ENCODE measurements around the gene SLC9B2. TPM values are rescaled to one million over a fixed set of nuclear protein-coding genes. Genes with fewer than 3 reads are reported as not detected.
"Not testable (repeated sequence)": the region's sequence is repeated elsewhere in the genome, so short reads cannot be mapped to it uniquely, and the experiment has no call there.

Gene SLC9B2
- total and polyA plus RNA-seq, 8 donors: 6.6 to 10.8 (median 9.0) TPM

DNA sequence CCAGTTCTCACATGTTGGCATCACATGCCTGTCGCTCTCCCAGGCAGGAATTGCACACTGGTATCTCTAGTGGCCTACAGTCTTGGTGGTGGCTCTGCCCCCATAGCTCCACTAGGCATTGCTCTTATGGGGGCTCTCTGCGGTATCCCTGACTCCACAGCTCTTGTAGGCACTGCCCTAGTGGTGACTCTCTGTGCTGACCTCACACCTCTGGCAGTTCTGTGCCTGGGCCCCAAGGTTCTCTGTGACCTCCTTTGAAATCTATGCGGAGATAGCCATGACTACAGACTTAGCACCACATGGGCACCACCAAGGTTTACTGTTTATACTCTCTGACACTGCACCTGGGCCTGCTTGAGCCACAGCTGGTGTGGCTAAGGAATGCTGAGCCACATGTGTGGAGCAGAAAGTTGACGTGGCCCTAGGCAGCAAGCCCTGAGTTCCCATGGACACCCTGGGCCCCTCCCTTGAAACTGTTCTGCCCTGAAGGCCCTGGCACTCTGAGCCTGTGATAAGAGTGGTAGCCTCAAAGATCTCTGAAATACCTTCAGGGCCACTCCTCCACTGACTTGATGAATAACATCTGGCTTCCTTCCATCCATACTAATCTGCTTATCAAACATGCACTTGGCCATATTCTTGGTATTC lies 65.1 kb downstream of the SLC9B2 start:
- TF ChIP-seq, protein P1, sequence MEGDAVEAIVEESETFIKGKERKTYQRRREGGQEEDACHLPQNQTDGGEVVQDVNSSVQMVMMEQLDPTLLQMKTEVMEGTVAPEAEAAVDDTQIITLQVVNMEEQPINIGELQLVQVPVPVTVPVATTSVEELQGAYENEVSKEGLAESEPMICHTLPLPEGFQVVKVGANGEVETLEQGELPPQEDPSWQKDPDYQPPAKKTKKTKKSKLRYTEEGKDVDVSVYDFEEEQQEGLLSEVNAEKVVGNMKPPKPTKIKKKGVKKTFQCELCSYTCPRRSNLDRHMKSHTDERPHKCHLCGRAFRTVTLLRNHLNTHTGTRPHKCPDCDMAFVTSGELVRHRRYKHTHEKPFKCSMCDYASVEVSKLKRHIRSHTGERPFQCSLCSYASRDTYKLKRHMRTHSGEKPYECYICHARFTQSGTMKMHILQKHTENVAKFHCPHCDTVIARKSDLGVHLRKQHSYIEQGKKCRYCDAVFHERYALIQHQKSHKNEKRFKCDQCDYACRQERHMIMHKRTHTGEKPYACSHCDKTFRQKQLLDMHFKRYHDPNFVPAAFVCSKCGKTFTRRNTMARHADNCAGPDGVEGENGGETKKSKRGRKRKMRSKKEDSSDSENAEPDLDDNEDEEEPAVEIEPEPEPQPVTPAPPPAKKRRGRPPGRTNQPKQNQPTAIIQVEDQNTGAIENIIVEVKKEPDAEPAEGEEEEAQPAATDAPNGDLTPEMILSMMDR (IDR thresholded peaks at IDR 0.05): no peak
- H3K9me3 ChIP-seq: no peaks in the 10 kb centered on the region
- peak; percentile 87 for ATAC-seq
- no peak overlapping the region for H3K4me3 ChIP-seq
- intact Hi-C loops (cut with DNase I): loop anchor here in 1 of 2 donors (10.0 kb wide), 1 partner anchor 567 kb away; no protein-coding TSS in a partner anchor
- no peaks in the 10 kb centered on the region for H3K4me1 ChIP-seq
- H3K27me3 ChIP-seq: no peaks in the 10 kb centered on the region
- peak overlapping the region; percentile 2 to 26 for H3K27ac ChIP-seq
- DNase-seq: peak in 2 of 4 donors; percentile 16 to 54
- no peaks in the 10 kb centered on the region for H3K36me3 ChIP-seq

DNA sequence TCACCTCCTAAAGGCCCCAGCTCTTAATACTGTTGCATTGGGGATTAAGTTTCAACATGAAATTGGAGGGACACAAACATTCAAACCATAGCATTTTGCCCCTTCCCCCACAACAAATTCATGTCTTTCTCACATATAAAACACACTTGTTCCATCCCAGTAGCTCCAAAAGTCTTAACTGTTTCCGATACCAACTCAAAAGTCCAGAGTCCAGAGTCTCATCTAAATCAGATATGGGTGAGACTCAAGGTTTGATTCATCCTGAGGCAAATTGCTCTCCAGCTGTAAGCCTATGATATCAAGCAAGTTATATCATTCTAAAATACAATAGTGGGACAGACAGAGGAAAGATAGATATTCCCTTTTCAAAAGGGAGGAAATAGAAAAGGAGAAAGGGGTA lies 65.8 kb downstream of the SLC9B2 start:
- H3K4me1 ChIP-seq: no peaks in the 10 kb centered on the region
- no peak overlapping the region for H3K27ac ChIP-seq
- H3K36me3 ChIP-seq: no peaks in the 10 kb centered on the region
- no peaks in the 10 kb centered on the region for H3K9me3 ChIP-seq
- intact Hi-C loops (cut with DNase I): loop anchor here in 1 of 2 donors (10.0 kb wide), 1 partner anchor 566 kb away; no protein-coding TSS in a partner anchor
- DNase-seq: no peak
- ATAC-seq: no peak
- TF ChIP-seq, protein P1 (IDR thresholded peaks at IDR 0.05): no peak
- H3K4me3 ChIP-seq: no peak overlapping the region
- no peaks in the 10 kb centered on the region for H3K27me3 ChIP-seq

DNA sequence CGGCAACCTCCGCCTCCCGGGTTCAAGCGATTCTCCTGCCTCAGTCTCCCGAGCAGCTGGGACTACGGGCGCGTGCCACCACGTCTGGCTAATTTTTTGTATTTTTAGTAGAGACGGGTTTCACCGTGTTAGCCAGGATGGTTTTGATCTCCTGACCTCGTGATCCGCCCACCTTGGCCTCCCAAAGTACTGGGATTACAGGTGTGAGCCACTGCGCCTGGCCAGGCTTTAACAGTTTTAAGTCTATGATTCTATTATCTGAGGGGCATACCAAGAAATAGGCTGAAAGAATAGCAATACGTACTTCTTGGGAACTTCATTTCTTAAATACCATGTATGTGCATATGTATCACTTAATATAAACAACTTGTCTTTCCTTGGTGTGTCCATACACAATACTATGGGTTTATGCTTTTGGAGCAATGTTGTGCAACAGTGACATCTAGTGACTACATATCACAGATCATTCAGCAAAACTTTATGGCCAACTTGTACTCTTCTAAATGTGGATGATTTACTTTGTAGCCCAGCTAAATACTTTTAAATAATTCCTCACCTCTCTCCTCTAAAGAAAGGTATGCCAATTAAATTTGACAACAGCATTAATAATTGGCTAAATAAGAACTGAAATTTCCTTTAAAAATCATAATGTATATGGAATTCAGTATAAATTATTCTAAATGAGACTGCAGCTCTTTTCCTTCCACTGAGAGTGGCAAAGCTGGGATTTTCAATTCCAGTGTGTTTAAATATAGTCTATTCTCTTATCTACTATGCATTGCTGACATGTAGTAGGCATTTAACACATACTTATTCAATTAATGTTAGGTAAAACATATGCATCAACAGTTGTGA lies 67.5 kb downstream of the SLC9B2 start:
- no peaks in the 10 kb centered on the region for H3K36me3 ChIP-seq
- no peak overlapping the region for H3K27ac ChIP-seq
- no peak overlapping the region for H3K4me3 ChIP-seq
- no peaks in the 10 kb centered on the region for H3K27me3 ChIP-seq
- ATAC-seq (peak; percentile 86), DNase-seq (peak in 2 of 4 donors; percentile 55 to 76)
- H3K4me1 ChIP-seq: no peaks in the 10 kb centered on the region
- TF ChIP-seq, protein P1 (IDR thresholded peaks at IDR 0.05): peak; percentile 57 to 67
- intact Hi-C loops (cut with DNase I): loop anchor here in 1 of 2 donors (10.0 kb wide), 1 partner anchor 384 kb away; no protein-coding TSS in a partner anchor
- H3K9me3 ChIP-seq: no peaks in the 10 kb centered on the region

DNA sequence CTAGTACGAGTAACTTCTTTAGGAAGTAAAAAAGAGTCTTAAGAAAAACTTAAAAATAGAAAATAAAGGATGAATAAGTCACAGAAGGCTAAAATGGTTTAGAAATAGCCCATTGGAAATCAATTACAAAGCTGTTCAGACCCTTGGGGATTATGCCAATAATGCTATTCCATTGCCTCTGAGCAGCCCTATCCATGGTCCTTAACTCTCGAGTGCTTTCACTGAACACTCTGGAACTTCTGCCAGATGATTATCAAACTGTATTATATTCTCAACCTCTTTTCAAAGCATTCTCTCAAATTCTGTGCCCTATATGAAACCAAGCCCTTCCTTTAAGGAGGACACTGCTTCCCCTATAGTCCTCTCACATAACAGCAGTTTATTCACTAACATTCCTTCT lies 74.0 kb downstream of the SLC9B2 start:
- Histone ChIP-seq H3K27me3 (no peaks in the 10 kb centered on the region), H3K9me3 (no peaks in the 10 kb centered on the region), H3K36me3 (no peaks in the 10 kb centered on the region), H3K4me3 (no peak overlapping the region), H3K27ac (no peak overlapping the region), H3K4me1 (no peaks in the 10 kb centered on the region)
- intact Hi-C loops (cut with DNase I): loop anchor here in 1 of 2 donors (10.0 kb wide), 1 partner anchor 378 kb away; no protein-coding TSS in a partner anchor
- ATAC-seq: no peak
- peak in 1 of 4 donors; percentile 30 for DNase-seq
- TF ChIP-seq, protein P1 (IDR thresholded peaks at IDR 0.05): no peak

DNA sequence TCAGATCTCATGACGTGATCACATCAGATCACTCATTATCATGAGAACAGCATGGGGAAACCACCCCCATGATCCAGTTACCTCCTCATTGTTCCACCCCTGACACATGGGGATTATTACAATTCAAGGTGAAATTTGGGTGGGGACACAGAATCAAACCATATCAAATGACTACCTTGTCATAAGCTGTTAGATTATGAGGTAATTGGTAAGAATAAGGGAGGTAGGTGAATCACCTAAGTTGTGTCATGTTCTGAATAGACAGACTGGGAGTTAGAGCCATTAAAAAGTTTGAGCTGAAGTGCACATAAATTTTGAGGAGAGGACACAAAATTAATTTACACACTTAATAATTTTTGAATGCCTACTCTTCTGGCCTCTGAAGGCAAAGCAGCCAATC lies 81.8 kb downstream of the SLC9B2 start:
- Histone ChIP-seq H3K27me3 (no peaks in the 10 kb centered on the region), H3K4me3 (no peak overlapping the region), H3K9me3 (peaks cover 0 to 3% of the 10 kb centered on the region in 2 donors), H3K36me3 (no peaks in the 10 kb centered on the region), H3K4me1 (no peaks in the 10 kb centered on the region), H3K27ac (no peak overlapping the region)
- intact Hi-C loops (cut with DNase I): no loop called here
- ATAC-seq (no peak), DNase-seq (no peak)
- TF ChIP-seq, protein P1 (IDR thresholded peaks at IDR 0.05): no peak

DNA sequence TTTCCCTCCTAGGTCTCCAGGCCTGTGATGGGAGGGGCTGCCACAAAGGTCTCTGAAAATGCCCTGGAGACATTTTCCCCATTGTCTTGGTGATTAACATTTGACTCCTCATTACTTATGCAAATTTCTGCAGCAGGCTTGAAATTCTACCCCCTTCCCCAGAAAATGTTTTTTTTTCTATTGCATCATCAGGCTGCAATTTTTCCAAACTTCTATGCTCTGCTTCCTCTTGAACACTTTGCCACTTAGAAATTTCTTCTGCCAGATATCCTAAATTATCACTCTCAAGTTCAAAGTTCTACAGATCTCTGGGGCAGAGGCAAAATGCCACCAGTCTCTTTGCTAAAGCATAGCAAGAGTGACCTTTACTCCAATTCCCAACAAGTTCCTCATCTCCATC lies 82.6 kb downstream of the SLC9B2 start:
- H3K36me3 ChIP-seq; H3K9me3 ChIP-seq; H3K27me3 ChIP-seq; H3K4me3 ChIP-seq; DNase-seq; ATAC-seq; H3K27ac ChIP-seq; H3K4me1 ChIP-seq; intact Hi-C loops (cut with DNase I): not testable (repeated sequence)
